Measurements from ENCODE around the gene TMOD2. TPM values are rescaled to one million over a fixed set of nuclear protein-coding genes. Genes with fewer than 3 reads are reported as not detected.

The TMOD2 gene
- total RNA-seq, 2 donors from 2014 or later, result 2.4 to 7.2 TPM

- Histone ChIP-seq H3K9ac (ENCODE audit: low read depth in 2 of 2, low read length in 2 of 2) (no peak overlapping the region), H3K4me1 (no peaks in the 10 kb centered on the region), H3K9me3 (no peaks in the 10 kb centered on the region), H3K27ac (peak overlapping the region; percentile 51), H3K4me3 (no peak overlapping the region), H3K27me3 (no peaks in the 10 kb centered on the region), H3K36me3 (no peaks in the 10 kb centered on the region)
- no peak for DNase-seq
- intact Hi-C loops (cut with DNase I), result no loop called here
- no peak for TF ChIP-seq CTCF (IDR thresholded peaks at IDR 0.05)
Measured at GRCh38 chr15:51709031-51709430, 42.4 kb upstream of the TMOD2 start.

GRCh38 chr15:51714162-51714561 is 37.2 kb upstream of the TMOD2 start:
- H3K27ac ChIP-seq, result no peak overlapping the region
- H3K9me3 ChIP-seq, result no peaks in the 10 kb centered on the region
- no peak overlapping the region for H3K4me3 ChIP-seq
- H3K9ac ChIP-seq (ENCODE audit: low read depth in 2 of 2, low read length in 2 of 2), result no peak overlapping the region
- TF ChIP-seq CTCF (IDR thresholded peaks at IDR 0.05), result no peak
- no peak for DNase-seq
- H3K36me3 ChIP-seq, result no peaks in the 10 kb centered on the region
- no peaks in the 10 kb centered on the region for H3K4me1 ChIP-seq
- intact Hi-C loops (cut with DNase I), result no loop called here
- H3K27me3 ChIP-seq, result no peaks in the 10 kb centered on the region

GRCh38 chr15:51714911-51715310 is 36.5 kb upstream of the TMOD2 start:
- Histone ChIP-seq H3K36me3 (no peaks in the 10 kb centered on the region), H3K4me1 (no peaks in the 10 kb centered on the region), H3K9ac (ENCODE audit: low read depth in 2 of 2, low read length in 2 of 2) (no peak overlapping the region), H3K9me3 (no peaks in the 10 kb centered on the region), H3K27ac (no peak overlapping the region), H3K27me3 (no peaks in the 10 kb centered on the region), H3K4me3 (no peak overlapping the region)
- intact Hi-C loops (cut with DNase I), result no loop called here
- DNase-seq, result no peak
- no peak for TF ChIP-seq CTCF (IDR thresholded peaks at IDR 0.05)

GRCh38 chr15:51718219-51718618 is 33.2 kb upstream of the TMOD2 start:
- intact Hi-C loops (cut with DNase I), result no loop called here
- no peak overlapping the region for H3K9ac ChIP-seq (ENCODE audit: low read depth in 2 of 2, low read length in 2 of 2)
- no peak overlapping the region for H3K4me3 ChIP-seq
- no peak for DNase-seq
- H3K36me3 ChIP-seq, result no peaks in the 10 kb centered on the region
- no peaks in the 10 kb centered on the region for H3K27me3 ChIP-seq
- no peak for TF ChIP-seq CTCF (IDR thresholded peaks at IDR 0.05)
- no peaks in the 10 kb centered on the region for H3K9me3 ChIP-seq
- H3K27ac ChIP-seq, result no peak overlapping the region
- no peaks in the 10 kb centered on the region for H3K4me1 ChIP-seq

- Histone ChIP-seq H3K4me3 (no peak overlapping the region), H3K27ac (no peak overlapping the region), H3K9ac (ENCODE audit: low read depth in 2 of 2, low read length in 2 of 2) (no peak overlapping the region), H3K36me3 (no peaks in the 10 kb centered on the region), H3K27me3 (no peaks in the 10 kb centered on the region), H3K9me3 (no peaks in the 10 kb centered on the region), H3K4me1 (no peaks in the 10 kb centered on the region)
- no peak for DNase-seq
- intact Hi-C loops (cut with DNase I), result no loop called here
- TF ChIP-seq CTCF (IDR thresholded peaks at IDR 0.05), result no peak
Measured at GRCh38 chr15:51718746-51719145, 32.7 kb upstream of the TMOD2 start.
